HepG2 (cell line): ENCODE results near the gene SP6. TPM values are rescaled to one million over a fixed set of nuclear protein-coding genes. Genes with fewer than 3 reads are reported as not detected.

Source experiments
- ARID2 ChIP-seq: sonication (generic); formaldehyde crosslinking; IDR thresholded peaks from 2 replicates; pipeline ENCODE4 v1.8.1; 2022; ENCODE audit warnings: mild to moderate bottlenecking, missing genetic modification reagents, borderline replicate concordance
- MEF2D ChIP-seq: sonication (generic); formaldehyde crosslinking; IDR thresholded peaks from 2 replicates; pipeline ENCODE4 v1.5.1; 2020; ENCODE audit warnings: mild to moderate bottlenecking, missing genetic modification reagents
- NCOA5 ChIP-seq: sonication (generic); formaldehyde crosslinking; IDR thresholded peaks from 2 replicates; pipeline ENCODE4 v1.4.0; 2020; ENCODE audit warnings: missing genetic modification reagents
- SP5 ChIP-seq: IDR thresholded peaks from 2 replicates; pipeline ENCODE4 v1.6.1; 2016; ENCODE audit warnings: low read depth, borderline replicate concordance
- TBX2 ChIP-seq: sonication (generic); formaldehyde crosslinking; IDR thresholded peaks from 2 replicates; pipeline ENCODE4 v1.5.0; 2020; ENCODE audit warnings: missing genetic modification reagents, mild to moderate bottlenecking, borderline replicate concordance
- TMF1 ChIP-seq: sonication (generic); formaldehyde crosslinking; IDR thresholded peaks from 2 replicates; pipeline ENCODE4 v1.8.1; 2022; ENCODE audit warnings: low read depth, missing genetic modification reagents
- XRCC5 ChIP-seq: fragments of 200-400 bp; formaldehyde crosslinking; optimal IDR thresholded peaks from 2 replicates; pipeline ENCODE3; 2017; ENCODE audit warnings: mild to moderate bottlenecking, low read length
- ZFP90 ChIP-seq: sonication (generic); formaldehyde crosslinking; IDR thresholded peaks from 2 replicates; pipeline ENCODE4 v1.8.0; 2022; ENCODE audit warnings: missing genetic modification reagents, mild to moderate bottlenecking, inconsistent platforms, borderline replicate concordance
- ZNF652 ChIP-seq: IDR thresholded peaks from 2 replicates; pipeline ENCODE4 v1.6.1; 2016; ENCODE audit warnings: low read depth, borderline replicate concordance
- ZNF670 ChIP-seq: sonication (generic); formaldehyde crosslinking; IDR thresholded peaks from 2 replicates; pipeline ENCODE4 v1.8.0; 2022; ENCODE audit warnings: mild to moderate bottlenecking, missing genetic modification reagents, borderline replicate concordance
- ZNF777 ChIP-seq: sonication (generic); formaldehyde crosslinking; IDR thresholded peaks from 2 replicates; pipeline ENCODE4 v1.4.0; 2020; ENCODE audit warnings: missing genetic modification reagents
- polyA plus RNA-seq, 8 experiments: library from polyadenylated mRNA; depleted of rRNA in 3 of 8; stranded (reverse) in 7 of 8; unstranded in 1 of 8; fragments of >200 nt; fragmentation: Illumina TruSeq in 4 of 8; extraction: Trizol in 4 of 8; gene quantifications; 2 replicates each; pipeline versions ENCODE4 v1.2.1 to v1.2.3, GENCODE V29; 2011 to 2016; ENCODE audit warnings: low read depth in 4 of 8, missing spikeins in 1 of 8, mixed read lengths in 1 of 8; ENCODE audit not compliant: insufficient read depth in 1 of 8
- total RNA-seq, 5 experiments: library from RNA; depleted of rRNA; stranded (reverse); fragments of >200 nt; fragmentation: Illumina TruSeq; extraction: Trizol; gene quantifications; 2 replicates each; pipeline ENCODE4 v1.2.3, GENCODE V29; 2016; ENCODE audit warnings: low read depth in 1 of 5
- TF ChIP-seq, protein P1 (sequence below): sonication (generic); formaldehyde crosslinking; IDR thresholded peaks from one replicate; pipeline ENCODE4 v1.5.1; 2020; ENCODE audit warnings: mild to moderate bottlenecking, missing genetic modification reagents; ENCODE audit errors: not compliant biosample characterization
- TF ChIP-seq, protein P2 (sequence below): sonication (generic); formaldehyde crosslinking; IDR thresholded peaks from 2 replicates; pipeline ENCODE4 v1.4.0; 2020; ENCODE audit warnings: mild to moderate bottlenecking, missing genetic modification reagents, borderline replicate concordance
- TF ChIP-seq, protein P3 (sequence below): sonication (generic); formaldehyde crosslinking; IDR thresholded peaks from 2 replicates; pipeline ENCODE4 v1.4.0; 2020; ENCODE audit warnings: mild to moderate bottlenecking, low read depth, missing genetic modification reagents

SP6 gene
- total and polyA plus RNA-seq, 2 of the 13 experiments (the other 11 are each of a cell fraction or from before 2014, with no cell fraction given) = 0.07 TPM

DNA sequence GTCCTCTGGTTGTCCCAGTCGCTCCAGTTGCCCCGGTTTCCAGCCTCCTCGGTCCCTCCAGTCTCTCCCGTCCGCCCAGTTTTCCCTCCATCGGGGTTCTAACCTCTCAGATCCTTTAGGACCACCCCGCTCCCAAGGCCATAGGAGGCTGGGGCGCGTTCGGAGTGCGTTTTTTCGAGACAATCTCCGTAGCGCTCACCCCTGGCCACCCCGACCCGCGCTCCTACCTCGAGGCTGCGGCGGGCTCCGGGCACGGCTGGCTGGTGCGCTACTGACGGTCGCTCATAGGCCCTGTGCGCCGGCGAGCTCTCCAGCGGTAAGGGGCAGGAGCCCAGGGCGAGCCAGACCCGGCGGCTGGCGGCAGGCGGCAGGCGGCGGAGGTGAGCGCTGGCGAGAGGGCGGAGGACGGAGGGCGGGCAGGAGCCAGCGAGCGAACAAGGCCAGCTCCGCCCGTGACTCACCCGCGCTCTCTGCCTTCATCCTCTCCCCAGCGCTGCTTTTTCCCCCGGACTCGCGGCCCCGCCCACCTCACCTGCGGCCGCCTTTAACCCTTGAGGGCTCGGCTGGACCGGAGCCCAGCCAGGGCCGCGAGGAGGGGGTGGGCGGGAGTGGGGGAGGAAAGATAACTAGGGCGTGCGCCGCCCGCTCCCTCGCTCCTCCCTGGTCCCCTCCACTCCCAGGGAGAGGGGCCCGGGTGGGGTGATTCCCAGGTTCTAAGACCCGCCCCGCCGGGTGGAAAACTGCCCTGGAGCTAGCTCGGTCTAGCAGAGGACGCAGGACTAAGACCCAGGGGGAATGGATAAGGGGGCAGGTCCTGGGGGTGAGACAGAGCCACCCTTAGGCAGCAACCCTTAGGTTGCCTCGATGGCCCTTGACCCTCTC, at the start of gene SP6 (continued):
- TF ChIP-seq, protein P1, sequence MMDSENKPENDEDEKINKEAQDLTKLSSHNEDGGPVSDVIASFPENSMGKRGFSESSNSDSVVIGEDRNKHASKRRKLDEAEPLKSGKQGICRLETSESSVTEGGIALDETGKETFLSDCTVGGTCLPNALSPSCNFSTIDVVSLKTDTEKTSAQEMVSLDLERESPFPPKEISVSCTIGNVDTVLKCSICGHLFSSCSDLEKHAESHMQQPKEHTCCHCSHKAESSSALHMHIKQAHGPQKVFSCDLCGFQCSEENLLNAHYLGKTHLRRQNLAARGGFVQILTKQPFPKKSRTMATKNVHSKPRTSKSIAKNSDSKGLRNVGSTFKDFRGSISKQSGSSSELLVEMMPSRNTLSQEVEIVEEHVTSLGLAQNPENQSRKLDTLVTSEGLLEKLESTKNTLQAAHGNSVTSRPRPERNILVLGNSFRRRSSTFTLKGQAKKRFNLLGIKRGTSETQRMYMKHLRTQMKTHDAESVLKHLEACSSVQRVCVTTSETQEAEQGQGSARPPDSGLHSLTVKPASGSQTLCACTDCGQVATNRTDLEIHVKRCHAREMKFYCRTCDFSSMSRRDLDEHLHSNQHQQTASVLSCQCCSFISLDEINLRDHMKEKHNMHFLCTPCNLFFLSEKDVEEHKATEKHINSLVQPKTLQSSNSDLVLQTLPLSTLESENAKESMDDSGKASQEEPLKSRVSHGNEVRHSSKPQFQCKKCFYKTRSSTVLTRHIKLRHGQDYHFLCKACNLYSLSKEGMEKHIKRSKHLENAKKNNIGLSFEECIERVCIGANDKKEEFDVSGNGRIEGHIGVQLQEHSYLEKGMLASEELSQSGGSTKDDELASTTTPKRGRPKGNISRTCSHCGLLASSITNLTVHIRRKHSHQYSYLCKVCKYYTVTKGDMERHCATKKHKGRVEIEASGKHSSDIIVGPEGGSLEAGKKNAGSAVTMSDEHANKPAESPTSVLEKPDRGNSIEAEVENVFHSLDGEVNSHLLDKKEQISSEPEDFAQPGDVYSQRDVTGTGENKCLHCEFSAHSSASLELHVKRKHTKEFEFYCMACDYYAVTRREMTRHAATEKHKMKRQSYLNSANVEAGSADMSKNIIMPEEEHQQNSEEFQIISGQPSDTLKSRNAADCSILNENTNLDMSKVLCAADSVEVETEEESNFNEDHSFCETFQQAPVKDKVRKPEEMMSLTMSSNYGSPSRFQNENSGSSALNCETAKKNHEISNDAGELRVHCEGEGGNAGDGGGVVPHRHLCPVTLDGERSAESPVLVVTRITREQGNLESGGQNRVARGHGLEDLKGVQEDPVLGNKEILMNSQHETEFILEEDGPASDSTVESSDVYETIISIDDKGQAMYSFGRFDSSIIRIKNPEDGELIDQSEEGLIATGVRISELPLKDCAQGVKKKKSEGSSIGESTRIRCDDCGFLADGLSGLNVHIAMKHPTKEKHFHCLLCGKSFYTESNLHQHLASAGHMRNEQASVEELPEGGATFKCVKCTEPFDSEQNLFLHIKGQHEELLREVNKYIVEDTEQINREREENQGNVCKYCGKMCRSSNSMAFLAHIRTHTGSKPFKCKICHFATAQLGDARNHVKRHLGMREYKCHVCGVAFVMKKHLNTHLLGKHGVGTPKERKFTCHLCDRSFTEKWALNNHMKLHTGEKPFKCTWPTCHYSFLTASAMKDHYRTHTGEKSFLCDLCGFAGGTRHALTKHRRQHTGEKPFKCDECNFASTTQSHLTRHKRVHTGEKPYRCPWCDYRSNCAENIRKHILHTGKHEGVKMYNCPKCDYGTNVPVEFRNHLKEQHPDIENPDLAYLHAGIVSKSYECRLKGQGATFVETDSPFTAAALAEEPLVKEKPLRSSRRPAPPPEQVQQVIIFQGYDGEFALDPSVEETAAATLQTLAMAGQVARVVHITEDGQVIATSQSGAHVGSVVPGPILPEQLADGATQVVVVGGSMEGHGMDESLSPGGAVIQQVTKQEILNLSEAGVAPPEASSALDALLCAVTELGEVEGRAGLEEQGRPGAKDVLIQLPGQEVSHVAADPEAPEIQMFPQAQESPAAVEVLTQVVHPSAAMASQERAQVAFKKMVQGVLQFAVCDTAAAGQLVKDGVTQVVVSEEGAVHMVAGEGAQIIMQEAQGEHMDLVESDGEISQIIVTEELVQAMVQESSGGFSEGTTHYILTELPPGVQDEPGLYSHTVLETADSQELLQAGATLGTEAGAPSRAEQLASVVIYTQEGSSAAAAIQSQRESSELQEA (CRISPR knock-in tag) = no peak
- no peak; the same call in 1 of the 2 replicates for TF ChIP-seq ZFP90 (CRISPR knock-in tag)
- TF ChIP-seq MEF2D = no peak
- TF ChIP-seq ZNF652 (CRISPR knock-in tag) = peak; percentile 97
- TF ChIP-seq ZNF670 = peak; percentile 74; the same call in 1 of the 2 replicates
- peak; percentile 62; the same call in 1 of the 2 replicates for TF ChIP-seq ARID2 (CRISPR knock-in tag)
- peak; percentile 75 for TF ChIP-seq TBX2
- no peak for TF ChIP-seq NCOA5
- TF ChIP-seq, protein P2, sequence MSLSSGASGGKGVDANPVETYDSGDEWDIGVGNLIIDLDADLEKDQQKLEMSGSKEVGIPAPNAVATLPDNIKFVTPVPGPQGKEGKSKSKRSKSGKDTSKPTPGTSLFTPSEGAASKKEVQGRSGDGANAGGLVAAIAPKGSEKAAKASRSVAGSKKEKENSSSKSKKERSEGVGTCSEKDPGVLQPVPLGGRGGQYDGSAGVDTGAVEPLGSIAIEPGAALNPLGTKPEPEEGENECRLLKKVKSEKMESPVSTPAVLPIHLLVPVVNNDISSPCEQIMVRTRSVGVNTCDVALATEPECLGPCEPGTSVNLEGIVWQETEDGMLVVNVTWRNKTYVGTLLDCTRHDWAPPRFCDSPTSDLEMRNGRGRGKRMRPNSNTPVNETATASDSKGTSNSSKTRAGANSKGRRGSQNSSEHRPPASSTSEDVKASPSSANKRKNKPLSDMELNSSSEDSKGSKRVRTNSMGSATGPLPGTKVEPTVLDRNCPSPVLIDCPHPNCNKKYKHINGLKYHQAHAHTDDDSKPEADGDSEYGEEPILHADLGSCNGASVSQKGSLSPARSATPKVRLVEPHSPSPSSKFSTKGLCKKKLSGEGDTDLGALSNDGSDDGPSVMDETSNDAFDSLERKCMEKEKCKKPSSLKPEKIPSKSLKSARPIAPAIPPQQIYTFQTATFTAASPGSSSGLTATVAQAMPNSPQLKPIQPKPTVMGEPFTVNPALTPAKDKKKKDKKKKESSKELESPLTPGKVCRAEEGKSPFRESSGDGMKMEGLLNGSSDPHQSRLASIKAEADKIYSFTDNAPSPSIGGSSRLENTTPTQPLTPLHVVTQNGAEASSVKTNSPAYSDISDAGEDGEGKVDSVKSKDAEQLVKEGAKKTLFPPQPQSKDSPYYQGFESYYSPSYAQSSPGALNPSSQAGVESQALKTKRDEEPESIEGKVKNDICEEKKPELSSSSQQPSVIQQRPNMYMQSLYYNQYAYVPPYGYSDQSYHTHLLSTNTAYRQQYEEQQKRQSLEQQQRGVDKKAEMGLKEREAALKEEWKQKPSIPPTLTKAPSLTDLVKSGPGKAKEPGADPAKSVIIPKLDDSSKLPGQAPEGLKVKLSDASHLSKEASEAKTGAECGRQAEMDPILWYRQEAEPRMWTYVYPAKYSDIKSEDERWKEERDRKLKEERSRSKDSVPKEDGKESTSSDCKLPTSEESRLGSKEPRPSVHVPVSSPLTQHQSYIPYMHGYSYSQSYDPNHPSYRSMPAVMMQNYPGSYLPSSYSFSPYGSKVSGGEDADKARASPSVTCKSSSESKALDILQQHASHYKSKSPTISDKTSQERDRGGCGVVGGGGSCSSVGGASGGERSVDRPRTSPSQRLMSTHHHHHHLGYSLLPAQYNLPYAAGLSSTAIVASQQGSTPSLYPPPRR (CRISPR knock-in tag) = 0 out of 2 replicates have a peak, but pooled peaks have one; percentile 22
- peak; percentile 90 for TF ChIP-seq SP5
- TF ChIP-seq, protein P3, sequence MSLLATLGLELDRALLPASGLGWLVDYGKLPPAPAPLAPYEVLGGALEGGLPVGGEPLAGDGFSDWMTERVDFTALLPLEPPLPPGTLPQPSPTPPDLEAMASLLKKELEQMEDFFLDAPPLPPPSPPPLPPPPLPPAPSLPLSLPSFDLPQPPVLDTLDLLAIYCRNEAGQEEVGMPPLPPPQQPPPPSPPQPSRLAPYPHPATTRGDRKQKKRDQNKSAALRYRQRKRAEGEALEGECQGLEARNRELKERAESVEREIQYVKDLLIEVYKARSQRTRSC (CRISPR knock-in tag) = no peak
- peak; percentile 61; the same call in 1 of the 2 replicates for TF ChIP-seq TMF1 (CRISPR knock-in tag)
- peak; percentile 74 for TF ChIP-seq XRCC5
- TF ChIP-seq ZNF777 = peak; percentile 60
